ENCODE results near the gene MZB1. TPM values are rescaled to one million over a fixed set of nuclear protein-coding genes. Genes with fewer than 3 reads are reported as not detected.
"Not testable (repeated sequence)": the region's sequence is repeated elsewhere in the genome, so short reads cannot be mapped to it uniquely, and the experiment has no call there.

The MZB1 gene
- polyA plus RNA-seq, 1 experiment: not detected

DNA sequence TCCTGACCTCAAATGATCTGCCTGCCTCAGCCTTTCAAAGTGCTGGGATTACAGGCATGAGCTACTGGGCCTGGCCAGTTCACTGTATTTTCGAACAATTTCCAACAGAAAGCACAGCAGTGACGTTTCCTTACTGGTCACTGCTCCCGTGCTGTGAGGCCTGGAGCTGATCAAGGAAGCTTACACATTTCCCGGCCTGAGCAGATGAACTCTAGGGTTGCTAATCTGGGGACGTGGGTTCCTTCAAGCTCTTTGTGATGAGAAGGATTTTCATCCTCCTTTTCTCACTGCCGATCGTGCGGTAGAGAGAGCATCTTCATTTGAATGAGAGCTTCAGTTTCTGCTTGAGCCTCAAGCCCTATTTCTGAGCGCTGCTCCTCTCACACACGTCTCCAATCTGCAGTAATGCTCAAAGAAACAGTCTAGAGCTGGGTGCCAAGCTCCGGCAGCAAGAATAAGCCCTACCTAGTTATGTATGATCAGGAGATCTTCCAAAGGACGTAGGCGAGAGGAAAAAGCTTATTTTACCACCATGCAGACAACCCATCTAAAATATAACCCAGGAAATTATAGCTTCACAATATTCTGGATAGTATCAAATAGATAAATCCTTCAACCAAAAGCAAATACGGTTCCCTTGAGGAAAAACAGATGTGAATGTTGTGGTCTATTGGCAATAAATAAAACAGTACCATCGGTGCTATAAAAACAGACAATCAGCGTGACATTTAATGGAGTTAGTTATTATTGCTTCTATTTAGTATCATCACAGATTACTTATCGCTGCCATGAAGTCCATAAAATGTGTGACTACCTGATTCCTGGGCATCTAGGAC lies 21.5 kb upstream of the MZB1 start:
- no peak for DNase-seq (ENCODE audit: low read depth, low spot score)
- H3K27me3 ChIP-seq (ENCODE audit: control insufficient read depth, insufficient read depth, low read length): no peaks in the 10 kb centered on the region
- H3K9me3 ChIP-seq (ENCODE audit: control insufficient read depth, insufficient read depth, low read length): no peaks in the 10 kb centered on the region
- TF ChIP-seq, protein P1, sequence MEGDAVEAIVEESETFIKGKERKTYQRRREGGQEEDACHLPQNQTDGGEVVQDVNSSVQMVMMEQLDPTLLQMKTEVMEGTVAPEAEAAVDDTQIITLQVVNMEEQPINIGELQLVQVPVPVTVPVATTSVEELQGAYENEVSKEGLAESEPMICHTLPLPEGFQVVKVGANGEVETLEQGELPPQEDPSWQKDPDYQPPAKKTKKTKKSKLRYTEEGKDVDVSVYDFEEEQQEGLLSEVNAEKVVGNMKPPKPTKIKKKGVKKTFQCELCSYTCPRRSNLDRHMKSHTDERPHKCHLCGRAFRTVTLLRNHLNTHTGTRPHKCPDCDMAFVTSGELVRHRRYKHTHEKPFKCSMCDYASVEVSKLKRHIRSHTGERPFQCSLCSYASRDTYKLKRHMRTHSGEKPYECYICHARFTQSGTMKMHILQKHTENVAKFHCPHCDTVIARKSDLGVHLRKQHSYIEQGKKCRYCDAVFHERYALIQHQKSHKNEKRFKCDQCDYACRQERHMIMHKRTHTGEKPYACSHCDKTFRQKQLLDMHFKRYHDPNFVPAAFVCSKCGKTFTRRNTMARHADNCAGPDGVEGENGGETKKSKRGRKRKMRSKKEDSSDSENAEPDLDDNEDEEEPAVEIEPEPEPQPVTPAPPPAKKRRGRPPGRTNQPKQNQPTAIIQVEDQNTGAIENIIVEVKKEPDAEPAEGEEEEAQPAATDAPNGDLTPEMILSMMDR (IDR thresholded peaks at IDR 0.05; ENCODE audit: low read depth, low read length): no peak
- H3K4me3 ChIP-seq (ENCODE audit: low read depth, low read length): no peak overlapping the region
- ChIA-PET POLR2A (interaction anchor here (0.6 kb wide), 1 partner anchor 69 kb away, joined by 3 read pairs; no protein-coding TSS in a partner anchor), CTCF (interaction anchor here (0.6 to 2.3 kb wide), 5 partner anchors 10 to 159 kb away, joined by 3 to 17 read pairs (median 4); partner anchors contain the start of gene PAIP2)
- no peak overlapping the region for H3K27ac ChIP-seq (ENCODE audit: low read depth, low read length)

DNA sequence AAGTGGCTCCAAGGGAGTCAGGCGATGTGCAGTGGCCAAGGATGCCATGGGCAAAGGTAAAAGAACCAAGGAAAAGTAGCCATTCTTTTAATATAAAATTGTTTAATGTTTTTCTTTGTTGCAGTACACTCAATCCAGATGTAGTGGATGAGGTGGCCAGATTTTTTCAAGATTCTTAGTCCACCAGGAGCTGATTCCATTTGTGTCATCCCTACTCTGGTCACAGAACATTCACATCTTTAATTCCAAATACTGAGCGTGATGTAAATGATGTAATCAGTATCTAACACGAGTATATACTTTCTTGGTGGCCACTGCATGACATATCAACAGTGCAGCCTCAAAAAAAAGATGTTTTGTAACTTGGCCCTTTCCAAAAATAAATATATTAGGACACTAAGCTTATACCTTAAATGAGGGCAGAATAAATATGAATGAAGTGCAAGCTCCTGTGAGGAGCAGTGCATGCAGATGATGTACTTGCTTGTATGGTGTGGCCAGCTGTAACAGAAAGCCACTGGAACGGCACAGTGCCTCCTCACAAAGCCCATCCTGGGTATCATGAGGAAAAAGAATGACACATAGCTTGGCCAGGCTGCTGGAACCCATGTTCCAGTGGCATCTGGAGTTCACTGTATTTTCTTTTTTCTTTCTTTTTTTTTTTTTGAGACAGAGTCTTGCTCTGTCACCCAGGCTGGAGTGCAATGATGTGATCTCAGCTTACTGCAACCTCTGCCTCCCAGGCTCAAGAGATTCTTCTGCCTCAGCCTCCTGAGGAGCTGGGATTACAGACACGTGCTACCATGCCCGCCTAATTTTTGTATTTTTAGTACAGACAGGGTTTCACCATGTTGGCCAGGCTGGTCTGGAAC lies 20.6 kb upstream of the MZB1 start:
- H3K4me3 ChIP-seq (ENCODE audit: low read depth, low read length): no peak overlapping the region
- DNase-seq (ENCODE audit: low read depth, low spot score): no peak
- H3K27ac ChIP-seq (ENCODE audit: low read depth, low read length): peak overlapping the region; percentile 39
- ChIA-PET CTCF (interaction anchor here (0.9 to 2.3 kb wide), 4 partner anchors 11 to 104 kb away, joined by 3 to 17 read pairs (median 7); partner anchors contain the start of gene PAIP2), POLR2A (interaction anchor here (0.5 kb wide), 1 partner anchor 176 kb away, joined by 3 read pairs; no protein-coding TSS in a partner anchor)
- H3K9me3 ChIP-seq (ENCODE audit: control insufficient read depth, insufficient read depth, low read length): no peaks in the 10 kb centered on the region
- no peaks in the 10 kb centered on the region for H3K27me3 ChIP-seq (ENCODE audit: control insufficient read depth, insufficient read depth, low read length)
- TF ChIP-seq, protein P1 (IDR thresholded peaks at IDR 0.05; ENCODE audit: low read depth, low read length): no peak

DNA sequence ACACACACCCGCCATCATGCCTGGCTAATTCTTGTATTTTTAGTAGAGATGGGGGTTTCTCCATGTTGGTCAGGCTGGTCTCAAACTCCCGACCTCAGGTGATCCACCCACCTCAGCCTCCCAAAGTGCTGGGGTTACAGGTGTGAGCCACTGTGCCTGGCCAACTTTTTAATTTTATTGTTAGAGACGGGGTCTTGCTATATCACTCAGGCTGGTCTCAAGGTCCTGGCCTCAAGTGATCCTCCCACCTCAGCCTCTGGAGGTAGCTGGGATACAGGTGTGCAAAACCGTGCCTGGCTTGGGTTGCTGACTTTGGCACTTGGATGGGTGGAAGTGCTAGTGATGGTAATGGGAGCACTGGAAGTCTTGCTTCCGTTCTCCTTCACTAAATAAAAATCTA lies 19.4 kb upstream of the MZB1 start:
- DNase-seq (ENCODE audit: low read depth, low spot score); H3K27ac ChIP-seq (ENCODE audit: low read depth, low read length); POLR2A ChIA-PET; H3K27me3 ChIP-seq (ENCODE audit: control insufficient read depth, insufficient read depth, low read length); H3K4me3 ChIP-seq (ENCODE audit: low read depth, low read length); H3K9me3 ChIP-seq (ENCODE audit: control insufficient read depth, insufficient read depth, low read length): not testable (repeated sequence)
- CTCF ChIA-PET: interaction anchor here (0.5 kb wide), 1 partner anchor 75 kb away, joined by 3 read pairs; no protein-coding TSS in a partner anchor

DNA sequence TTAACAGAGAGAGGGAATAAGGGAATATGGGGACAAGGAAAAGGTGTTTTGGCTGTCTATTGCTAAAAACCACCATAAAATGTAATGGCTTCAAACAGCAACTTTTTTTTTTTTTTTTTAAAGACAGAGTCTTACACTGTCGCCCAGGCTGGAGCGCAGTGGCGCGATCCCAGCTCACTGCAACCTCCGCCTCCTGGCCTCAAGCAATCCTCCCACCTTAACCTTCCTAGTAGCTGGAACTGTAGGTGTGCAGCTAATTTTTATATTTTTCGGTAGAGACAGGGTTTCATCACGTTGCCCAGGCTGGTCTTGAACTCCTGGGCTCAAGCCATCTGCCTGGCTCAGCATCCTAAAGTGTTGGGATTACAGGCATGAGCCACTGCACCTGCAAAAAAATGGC lies 18.5 kb upstream of the MZB1 start:
- POLR2A ChIA-PET: no interaction called here

DNA sequence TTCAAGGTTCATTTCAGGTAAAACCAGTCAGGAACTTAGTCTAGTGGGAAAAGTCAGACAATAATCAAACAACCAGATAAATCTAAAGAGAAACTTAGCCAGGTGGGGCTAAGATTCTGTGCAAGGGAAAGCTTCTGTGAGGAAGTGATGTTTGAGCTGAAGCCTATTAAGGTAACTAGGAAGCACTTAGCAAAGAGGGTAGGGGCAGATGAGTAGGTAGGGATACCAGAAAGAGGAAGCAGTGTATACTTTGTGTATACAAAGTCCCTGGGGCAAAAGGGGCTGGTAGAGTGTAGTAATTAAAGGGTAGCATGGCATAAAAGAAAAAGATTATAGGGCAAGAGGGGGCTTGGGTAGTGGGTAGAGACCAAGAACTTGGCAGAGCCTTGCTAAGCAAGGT lies 17.8 kb upstream of the MZB1 start:
- POLR2A ChIA-PET: no interaction called here
- TF ChIP-seq, protein P1 (IDR thresholded peaks at IDR 0.05; ENCODE audit: low read depth, low read length): no peak
- H3K9me3 ChIP-seq (ENCODE audit: control insufficient read depth, insufficient read depth, low read length): no peaks in the 10 kb centered on the region
- H3K4me3 ChIP-seq (ENCODE audit: low read depth, low read length): no peak overlapping the region
- H3K27ac ChIP-seq (ENCODE audit: low read depth, low read length): no peak overlapping the region
- no peak for DNase-seq (ENCODE audit: low read depth, low spot score)
- no peaks in the 10 kb centered on the region for H3K27me3 ChIP-seq (ENCODE audit: control insufficient read depth, insufficient read depth, low read length)
- CTCF ChIA-PET: interaction anchor here (1.2 kb wide), 1 partner anchor 15 kb away, joined by 4 read pairs; no protein-coding TSS in a partner anchor

More for the DNA sequence above, 18.5 kb upstream of the MZB1 start:
- H3K9me3 ChIP-seq (ENCODE audit: control insufficient read depth, insufficient read depth, low read length): no peaks in the 10 kb centered on the region
- H3K27me3 ChIP-seq (ENCODE audit: control insufficient read depth, insufficient read depth, low read length): no peaks in the 10 kb centered on the region
- CTCF ChIA-PET: interaction anchor here (1.2 kb wide), 1 partner anchor 14 kb away, joined by 4 read pairs; no protein-coding TSS in a partner anchor
- no peak overlapping the region for H3K27ac ChIP-seq (ENCODE audit: low read depth, low read length)
- DNase-seq (ENCODE audit: low read depth, low spot score): no peak
- TF ChIP-seq, protein P1 (IDR thresholded peaks at IDR 0.05; ENCODE audit: low read depth, low read length): no peak
- H3K4me3 ChIP-seq (ENCODE audit: low read depth, low read length): no peak overlapping the region
